ENCODE results near the gene HDAC5. TPM values are rescaled to one million over a fixed set of nuclear protein-coding genes. Genes with fewer than 3 reads are reported as not detected.

HDAC5 gene
- total RNA-seq, 3 donors from 2014 or later (not counting 1 experiment from before 2014, with no cell fraction given), result 79.2 to 100 (median 91.9) TPM

- intact Hi-C loops (cut with micrococcal nuclease), result no loop called here
- H3K4me3 ChIP-seq (ENCODE audit: low read length), result no peak overlapping the region
- Mint-ChIP-seq H3K27me3 (ENCODE audit: low read depth in 2 of 2) (no peaks in the 10 kb centered on the region), H3K4me3 (no peak overlapping the region), H3K36me3 (no peaks in the 10 kb centered on the region), H3K27ac (no peak overlapping the region), H3K9me3 (no peaks in the 10 kb centered on the region), H3K4me1 (peaks cover 0 to 8% of the 10 kb centered on the region in 2 donors)
- WGBS (ENCODE audit: insufficient coverage), result 94% methylated on average over 3 of the region's 3 CpGs
- H3K36me3 ChIP-seq (ENCODE audit: control insufficient read depth, insufficient read depth, low read length), result peaks cover 56% of the 10 kb centered on the region
- H3K27me3 ChIP-seq (ENCODE audit: control insufficient read depth, insufficient read depth, low read length), result no peaks in the 10 kb centered on the region
- no peak for TF ChIP-seq CTCF (IDR thresholded peaks at IDR 0.05)
- H3K9me3 ChIP-seq (ENCODE audit: control insufficient read depth, insufficient read depth, low read length), result no peaks in the 10 kb centered on the region
- peaks cover 6% of the 10 kb centered on the region for H3K4me1 ChIP-seq (ENCODE audit: control insufficient read depth, insufficient read depth, low read length)
- ATAC-seq (no peak), DNase-seq (no peak)
- no peak overlapping the region for H3K27ac ChIP-seq (ENCODE audit: low read length)
Measured at GRCh38 chr17:44081681-44082080, 41.8 kb downstream of the HDAC5 start.

GRCh38 chr17:44079877-44080821, 43.3 kb downstream of the HDAC5 start:
- peak in 1 of 3 donors; percentile 9 for ATAC-seq
- Mint-ChIP-seq H3K27me3 (ENCODE audit: low read depth in 2 of 2) (no peaks in the 10 kb centered on the region), H3K9me3 (no peaks in the 10 kb centered on the region), H3K4me1 (peaks cover 0 to 8% of the 10 kb centered on the region in 2 donors), H3K27ac (peak overlapping the region in 1 of 2 donors; percentile 50), H3K36me3 (no peaks in the 10 kb centered on the region), H3K4me3 (no peak overlapping the region)
- intact Hi-C loops (cut with micrococcal nuclease), result no loop called here
- no peaks in the 10 kb centered on the region for H3K9me3 ChIP-seq (ENCODE audit: control insufficient read depth, insufficient read depth, low read length)
- TF ChIP-seq CTCF (IDR thresholded peaks at IDR 0.05), result no peak
- peaks cover 6% of the 10 kb centered on the region for H3K4me1 ChIP-seq (ENCODE audit: control insufficient read depth, insufficient read depth, low read length)
- H3K27me3 ChIP-seq (ENCODE audit: control insufficient read depth, insufficient read depth, low read length), result no peaks in the 10 kb centered on the region
- WGBS (ENCODE audit: insufficient coverage), result 87% methylated on average over 18 of the region's 18 CpGs
- no peak overlapping the region for H3K27ac ChIP-seq (ENCODE audit: low read length)
- H3K36me3 ChIP-seq (ENCODE audit: control insufficient read depth, insufficient read depth, low read length), result peaks cover 59% of the 10 kb centered on the region
- DNase-seq, result no peak
- H3K4me3 ChIP-seq (ENCODE audit: low read length), result no peak overlapping the region

- Mint-ChIP-seq H3K4me3 (no peak overlapping the region), H3K27ac (no peak overlapping the region), H3K27me3 (ENCODE audit: low read depth in 2 of 2) (no peaks in the 10 kb centered on the region), H3K4me1 (peaks cover 0 to 8% of the 10 kb centered on the region in 2 donors), H3K9me3 (no peaks in the 10 kb centered on the region), H3K36me3 (no peaks in the 10 kb centered on the region)
- peaks cover 56% of the 10 kb centered on the region for H3K36me3 ChIP-seq (ENCODE audit: control insufficient read depth, insufficient read depth, low read length)
- no peak overlapping the region for H3K27ac ChIP-seq (ENCODE audit: low read length)
- DNase-seq, result no peak
- no peak for TF ChIP-seq CTCF (IDR thresholded peaks at IDR 0.05)
- peaks cover 6% of the 10 kb centered on the region for H3K4me1 ChIP-seq (ENCODE audit: control insufficient read depth, insufficient read depth, low read length)
- intact Hi-C loops (cut with micrococcal nuclease), result no loop called here
- ATAC-seq, result no peak
- H3K4me3 ChIP-seq (ENCODE audit: low read length), result no peak overlapping the region
- no peaks in the 10 kb centered on the region for H3K9me3 ChIP-seq (ENCODE audit: control insufficient read depth, insufficient read depth, low read length)
- 97% methylated on average over 19 of the region's 19 CpGs for WGBS (ENCODE audit: insufficient coverage)
- H3K27me3 ChIP-seq (ENCODE audit: control insufficient read depth, insufficient read depth, low read length), result no peaks in the 10 kb centered on the region
Measured at GRCh38 chr17:44078412-44078811, 45.0 kb downstream of the HDAC5 start.

Measured in natural killer cell (primary cell).